Fibroblast of the conjunctiva (primary cell): Measurements from ENCODE around the gene NTN1.
"Not testable (repeated sequence)": the region's sequence is repeated elsewhere in the genome, so short reads cannot be mapped to it uniquely, and the experiment has no call there.

Source experiments
- DNase-seq: peaks from one replicate; pipeline ENCODE4 v3.0.0-alpha.2; 2010; ENCODE audit warnings: low read depth

The NTN1 gene

GRCh38 chr17:9021158-9021991 lies at the start of gene NTN1:
Gene NTN1, plus strand, starts transcription at chr17:9021510. Its CDS starts 864 bp downstream, at chr17:9022374.
- no peak for DNase-seq

- no peak for DNase-seq
Observed at GRCh38 chr17:8975091-8975725, 46.1 kb upstream of the NTN1 start.

DNA sequence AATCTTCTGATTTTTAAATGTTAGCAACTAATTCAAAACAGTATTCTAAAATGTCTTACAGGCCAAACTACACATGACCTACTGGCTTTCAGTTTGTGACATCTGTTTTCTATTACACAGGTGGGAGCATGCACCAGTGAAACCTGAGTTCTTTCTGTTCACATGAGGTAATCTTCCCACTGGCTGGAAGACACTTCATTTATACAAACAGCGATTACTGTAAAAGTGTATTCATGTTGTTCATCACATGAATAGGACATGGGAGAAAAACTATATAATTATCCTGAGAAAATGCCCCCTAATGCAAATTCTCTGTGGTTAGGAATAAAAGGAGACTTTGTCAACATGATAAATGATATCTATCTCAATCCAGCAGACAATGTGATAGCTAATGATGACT lies 44.7 kb upstream of the NTN1 start:
- DNase-seq: no peak

DNA sequence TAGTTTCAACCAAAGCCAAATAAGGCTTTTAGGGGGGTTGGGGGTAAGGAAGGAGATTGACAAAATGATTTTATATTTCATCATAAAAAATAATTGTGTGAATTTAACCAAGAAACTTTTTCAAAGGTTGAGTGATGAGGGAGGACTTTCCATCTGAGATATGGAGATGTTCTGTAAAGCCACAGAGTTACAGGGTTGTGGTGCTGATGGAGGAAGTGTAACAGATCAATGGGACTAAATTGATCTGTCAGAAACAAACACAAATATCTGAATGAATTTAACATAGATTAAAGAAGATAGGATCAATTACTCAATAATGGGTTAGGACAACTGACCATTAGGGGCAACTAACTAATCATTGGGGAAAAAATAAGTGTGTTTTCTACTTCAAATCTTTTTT lies 41.6 kb upstream of the NTN1 start:
- DNase-seq: no peak

GRCh38 chr17:8981443-8981842 lies 39.9 kb upstream of the NTN1 start:
- DNase-seq: no peak

DNA sequence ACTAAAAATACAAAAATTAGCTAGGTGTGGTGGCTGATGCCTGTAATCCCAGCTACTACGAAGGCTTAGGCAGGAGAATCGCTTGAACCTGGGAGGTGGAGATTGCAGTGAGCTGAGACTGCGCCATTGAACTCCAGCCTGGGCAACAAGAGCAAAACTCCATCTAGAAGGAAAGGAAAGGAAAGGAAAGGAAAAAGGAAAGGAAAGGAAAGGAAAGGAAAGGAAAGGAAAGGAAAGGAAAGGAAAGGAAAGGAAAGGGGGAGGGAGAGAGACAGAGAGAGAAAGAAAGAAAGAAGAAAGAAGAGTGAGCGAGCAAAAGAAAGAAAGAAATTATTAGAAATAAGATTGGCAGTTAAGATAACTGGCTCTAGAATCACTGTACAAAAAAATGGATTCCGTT lies 37.1 kb upstream of the NTN1 start:
- not testable (repeated sequence) for DNase-seq

DNA sequence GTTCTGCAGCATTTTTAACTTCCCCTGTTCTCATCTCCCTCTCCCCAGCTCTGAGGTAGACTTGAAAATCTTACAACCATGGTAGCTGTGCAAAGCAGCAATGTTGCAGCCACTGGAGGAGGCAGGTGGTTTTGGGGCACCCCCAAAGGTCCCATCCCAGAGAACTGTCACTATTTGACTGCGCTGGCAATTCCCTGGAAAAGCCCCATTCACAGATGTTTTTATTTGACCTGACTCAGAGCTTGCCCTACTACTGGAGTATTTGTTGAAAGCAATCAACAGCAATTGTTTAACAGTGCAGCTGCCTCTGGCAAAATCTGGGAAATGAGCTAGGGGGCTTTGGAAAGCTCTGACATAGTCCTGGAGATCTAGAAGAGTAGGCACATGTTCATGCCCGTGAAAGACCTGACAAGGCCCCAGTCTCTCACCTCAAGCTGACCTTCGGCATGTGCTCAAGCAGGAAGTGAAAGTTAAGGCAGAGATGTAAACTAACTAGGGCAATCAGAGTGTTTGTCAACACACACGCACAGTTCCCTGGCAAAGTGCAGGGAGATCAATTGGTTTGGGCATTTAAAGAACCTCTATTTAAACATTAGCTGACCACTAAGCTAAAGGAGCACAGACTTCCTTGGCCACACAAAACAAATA lies 36.1 kb upstream of the NTN1 start:
- DNase-seq: no peak

- DNase-seq: no peak
Observed at GRCh38 chr17:8986295-8986694, 35.0 kb upstream of the NTN1 start.

DNA sequence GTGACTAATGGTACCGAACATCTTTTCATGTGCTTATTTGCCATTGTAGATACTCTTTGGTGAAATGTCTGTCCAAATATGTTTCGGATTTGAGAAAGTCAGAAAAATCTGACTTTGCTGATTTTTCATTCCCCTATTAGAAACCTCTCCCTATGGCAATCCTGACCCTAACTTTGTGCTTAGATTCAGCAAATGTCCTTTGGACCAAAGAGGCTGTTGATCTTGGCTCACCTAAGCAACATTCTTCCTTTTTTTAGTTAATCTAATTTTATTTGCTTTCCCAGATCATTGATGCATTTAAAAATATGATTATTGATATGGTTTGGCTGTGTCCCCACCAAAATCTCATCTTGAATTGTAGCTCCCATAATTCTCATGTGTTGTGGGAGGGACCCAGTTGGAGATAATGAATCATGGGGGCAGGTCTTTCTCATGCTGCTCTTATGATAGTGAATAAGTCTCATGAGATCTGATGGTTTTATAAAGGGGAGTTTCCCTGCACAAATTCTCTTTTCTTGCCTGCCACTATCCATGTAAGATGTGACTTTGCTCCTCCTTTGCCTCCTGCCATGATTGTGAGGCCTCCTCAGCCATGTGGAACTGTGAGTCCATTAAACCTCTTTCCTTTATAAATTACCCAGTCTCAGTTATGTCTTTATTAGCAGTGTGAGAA lies 32.9 kb upstream of the NTN1 start:
- not testable (repeated sequence) for DNase-seq

GRCh38 chr17:8991514-8992285 lies 29.6 kb upstream of the NTN1 start:
- DNase-seq: peak; percentile 45

DNA sequence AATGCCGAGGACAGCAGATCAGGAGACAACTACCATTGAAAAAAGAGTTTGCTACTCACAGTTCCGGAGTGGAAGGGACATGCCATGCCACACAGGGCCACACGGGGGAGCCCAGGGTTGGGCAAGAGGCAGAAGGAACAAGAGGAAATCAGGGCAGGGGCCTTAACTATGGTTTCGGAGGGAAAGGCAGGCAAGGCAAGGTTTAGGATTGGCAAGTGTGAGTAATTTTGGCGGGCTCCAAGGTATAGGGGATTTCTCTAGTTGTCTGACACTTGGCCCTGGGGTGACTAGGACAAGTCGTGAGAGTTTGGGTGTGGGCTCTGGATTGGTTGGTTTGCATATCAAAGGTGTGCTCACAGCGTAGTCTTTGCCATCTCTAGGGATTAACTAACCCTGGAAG lies 27.0 kb upstream of the NTN1 start:
- peak; percentile 6 for DNase-seq

DNA sequence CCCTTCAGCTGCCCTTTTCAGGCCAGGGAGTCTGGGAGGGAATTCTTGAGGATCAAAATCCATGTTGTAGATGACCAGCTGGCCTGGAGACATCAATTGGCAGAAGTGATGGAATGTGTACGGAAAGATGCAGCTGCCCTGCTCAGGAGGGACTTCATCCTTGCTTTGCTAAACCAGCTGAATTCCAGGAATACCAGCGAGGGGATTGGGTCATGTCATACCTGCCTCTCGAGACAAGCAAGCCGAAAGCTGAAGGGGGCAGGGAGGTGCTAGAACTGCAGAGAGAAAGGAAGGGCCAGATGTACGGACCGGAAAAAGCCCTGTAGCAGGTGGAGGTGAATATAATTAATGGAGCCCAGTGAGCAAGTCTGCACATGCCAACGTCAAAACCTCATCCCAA lies 25.6 kb upstream of the NTN1 start:
- no peak for DNase-seq

DNA sequence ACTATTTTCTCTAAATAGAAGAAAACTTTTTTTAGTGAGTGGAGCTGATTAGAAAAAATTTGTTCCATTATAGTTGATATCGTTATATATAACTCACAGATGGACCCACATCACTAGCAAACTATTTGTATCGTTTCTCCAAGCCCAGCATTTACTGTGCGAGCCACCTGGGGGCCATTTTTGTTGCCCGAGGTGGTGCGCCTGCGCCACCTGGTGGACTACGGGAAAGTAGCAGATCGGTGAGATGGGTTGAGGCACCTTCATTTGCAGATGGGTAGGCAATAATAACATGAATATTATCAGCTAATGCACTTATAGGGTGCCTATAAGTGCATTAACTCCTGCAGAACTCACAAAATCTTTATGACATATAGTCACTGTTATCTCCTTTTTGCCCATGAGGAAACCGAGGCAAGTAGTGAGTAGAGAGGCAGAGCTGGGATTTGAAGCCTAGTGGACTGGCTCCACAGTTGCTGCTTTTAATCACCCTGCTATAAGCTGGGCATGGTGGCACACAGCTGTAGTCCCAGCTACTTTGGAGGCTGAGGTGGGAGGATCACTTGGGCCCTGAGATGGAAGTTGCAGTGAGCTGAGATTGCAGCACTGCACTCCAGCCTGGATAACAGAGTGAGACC lies 23.2 kb upstream of the NTN1 start:
- DNase-seq: peak; percentile 28

- no peak for DNase-seq
Observed at GRCh38 chr17:9001559-9001958, 19.8 kb upstream of the NTN1 start.

DNA sequence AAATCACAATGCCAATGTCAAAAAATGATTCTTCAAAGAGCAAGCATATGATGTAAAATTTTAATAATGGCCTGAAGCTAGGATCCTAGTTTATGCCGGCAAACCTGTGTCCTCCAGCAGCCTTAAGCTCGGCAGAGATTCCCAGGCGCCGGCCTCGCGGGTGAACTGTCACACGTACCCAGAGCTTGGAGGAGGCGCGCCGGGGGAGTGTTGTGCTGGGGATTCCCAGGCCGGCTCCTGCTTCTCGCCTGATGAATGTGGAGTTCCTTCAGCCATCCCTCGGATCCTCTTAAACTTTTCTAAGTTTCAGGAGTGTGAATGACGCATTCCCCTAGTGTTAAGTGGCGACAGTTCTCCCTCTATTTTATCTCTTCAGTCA lies 19.1 kb upstream of the NTN1 start:
- DNase-seq: no peak

DNA sequence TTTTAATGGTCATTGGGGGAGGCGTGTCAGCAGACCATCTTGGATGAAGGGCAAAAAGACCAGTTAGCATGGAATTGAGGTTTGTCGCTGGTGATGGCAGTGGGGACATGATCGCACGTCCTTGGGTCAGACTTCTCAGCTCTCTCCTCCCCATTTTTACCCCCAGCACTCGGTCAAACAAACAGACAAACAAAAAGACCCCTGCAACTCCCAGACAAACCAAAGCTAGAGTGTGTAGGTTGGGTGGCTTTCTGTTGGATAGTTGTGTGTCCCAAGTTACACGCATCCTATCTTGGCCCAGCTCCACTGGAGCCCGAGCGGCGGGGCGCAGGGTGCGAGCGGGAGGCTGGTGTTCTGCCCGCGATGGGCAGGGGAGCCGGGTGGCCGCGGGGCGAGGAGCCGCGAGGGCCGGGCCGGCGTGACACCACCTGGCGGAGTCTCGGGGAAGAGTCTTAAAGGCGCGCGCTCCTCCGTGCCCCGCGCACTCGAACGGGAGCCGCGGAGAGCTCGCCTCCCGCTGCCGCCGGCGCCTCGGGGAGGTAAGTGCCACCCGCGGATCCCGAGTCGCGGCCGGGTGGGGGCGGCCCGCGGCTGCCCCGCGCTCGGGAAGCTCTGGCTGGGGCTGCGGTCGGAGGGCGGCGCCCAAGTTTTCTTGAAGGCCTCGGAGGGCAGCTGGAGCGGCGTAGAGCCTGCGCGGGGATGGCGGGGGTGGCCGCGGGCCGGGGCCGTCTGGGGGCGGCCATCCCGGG lies 18.5 kb upstream of the NTN1 start:
- DNase-seq: no peak

DNA sequence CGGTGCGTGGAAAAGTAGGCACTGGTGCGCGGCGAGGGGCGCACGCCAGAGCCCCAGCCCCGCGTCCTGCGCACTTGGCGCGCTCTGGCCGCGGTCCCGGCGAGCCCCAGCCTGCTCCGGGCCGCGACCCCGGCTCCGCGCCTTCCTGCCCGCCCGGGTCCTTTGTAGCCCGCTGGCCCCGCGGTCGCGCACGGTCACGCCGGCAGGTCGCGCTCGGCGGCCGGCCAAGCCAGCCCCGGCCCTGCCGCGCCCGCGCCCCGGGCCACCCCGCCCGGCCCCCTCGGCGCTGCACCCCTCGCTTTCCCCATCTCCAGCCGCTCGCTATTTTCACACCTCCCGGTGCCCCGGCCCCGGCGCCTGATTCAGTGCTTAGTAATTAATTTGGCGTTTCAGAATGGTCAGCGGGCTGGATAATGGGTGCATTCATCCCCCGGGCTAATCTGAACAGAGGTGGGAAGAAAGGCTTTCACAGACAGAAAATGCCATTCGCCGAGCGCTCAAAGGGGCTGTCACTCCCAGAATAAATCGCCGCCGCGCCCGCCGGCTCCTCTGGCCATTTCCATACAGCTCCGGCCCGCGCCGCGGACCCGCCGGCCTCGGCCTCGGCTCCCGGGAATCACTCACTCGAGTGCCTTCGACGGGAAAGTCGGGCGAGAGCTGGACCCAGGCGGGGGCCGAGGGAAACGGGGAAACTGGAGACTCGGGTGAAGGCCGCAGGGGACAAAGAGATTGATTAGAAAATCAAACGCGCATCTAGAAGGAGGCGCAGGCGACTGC lies 17.8 kb upstream of the NTN1 start:
- DNase-seq: no peak

- DNase-seq: no peak
Observed at GRCh38 chr17:9004132-9004960, 17.0 kb upstream of the NTN1 start.

- DNase-seq: no peak
Observed at GRCh38 chr17:9004961-9005285, 16.4 kb upstream of the NTN1 start.
